Measurements from ENCODE around the gene FAF1. TPM values are rescaled to one million over a fixed set of nuclear protein-coding genes. Genes with fewer than 3 reads are reported as not detected.

The FAF1 gene
- total and polyA plus RNA-seq, 2 of the 8 experiments (the other 6 are each of a cell fraction or from before 2014, with no cell fraction given): 10.8 to 65.9 TPM

GRCh38 chr1:50705041-50705440 is 255.0 kb downstream of the FAF1 start (continued):
- TF ChIP-seq CHD7 (IDR thresholded peaks at IDR 0.05; ENCODE audit: insufficient replicate concordance, low read length) (no peak), USF2 (IDR thresholded peaks at IDR 0.05; ENCODE audit: low read length) (no peak), EZH2 (IDR thresholded peaks at IDR 0.05; ENCODE audit: low read depth, low read length, severe bottlenecking) (no peak), TAF1 (IDR thresholded peaks at IDR 0.05; ENCODE audit: low read depth, low read length) (no peak), CTCF (IDR thresholded peaks at IDR 0.05; ENCODE audit: control extremely low read depth in 1 of 3, insufficient read depth in 1 of 3, low read depth in 1 of 3, low read length in 3 of 3) (no peak), SP2 (IDR thresholded peaks at IDR 0.05; ENCODE audit: low read length) (no peak), POU5F1 (IDR thresholded peaks at IDR 0.05; ENCODE audit: low read depth, low read length) (no peak)

All from H1 (cell line).